CD8-positive, alpha-beta memory T cell (primary cell): ENCODE results near the gene LLCFC1. TPM values are rescaled to one million over a fixed set of nuclear protein-coding genes. Genes with fewer than 3 reads are reported as not detected.
A peak's percentile ranks its signal among the peaks of the same experiment; 100 is the strongest.

Experiments used
- CTCF ChIA-PET: fragments of 350-600 bp; sonication (Branson Sonifier 250); formaldehyde crosslinking; loops from one replicate; lab custom pipeline; 2021; ENCODE audit warnings: antibody characterized with exemption; lab: Charles Lee
- POLR2A ChIA-PET: fragments of 350-600 bp; sonication (Branson Sonifier 250); formaldehyde crosslinking; loops from one replicate; lab custom pipeline; 2021; ENCODE audit warnings: antibody characterized with exemption; lab: Charles Lee
- DNase-seq, 5 donors: peaks; one replicate each; pipeline versions ENCODE4 v3.0.0 to v3.0.0-alpha.2; 2020 to 2022; ENCODE audit warnings: mixed read lengths in 1 of 5
- H3K27ac ChIP-seq: one replicate; pipeline ENCODE4 v1.7.0; 2013; ENCODE audit warnings: low read depth, mild to moderate bottlenecking, low read length, moderate library complexity
- H3K27me3 ChIP-seq: 2 replicates; pipeline ENCODE4 v1.7.0; 2013; ENCODE audit warnings: low read length, mild to moderate bottlenecking; ENCODE audit not compliant: insufficient read depth, poor library complexity, severe bottlenecking
- H3K36me3 ChIP-seq: 2 replicates; pipeline ENCODE4 v1.7.0; 2013; ENCODE audit warnings: mild to moderate bottlenecking, low read length, moderate library complexity; ENCODE audit not compliant: insufficient read depth
- H3K4me1 ChIP-seq: 2 replicates; pipeline ENCODE4 v1.7.0; 2013; ENCODE audit warnings: mild to moderate bottlenecking, low read length, moderate library complexity; ENCODE audit not compliant: insufficient read depth
- H3K4me3 ChIP-seq: 2 replicates; pipeline ENCODE4 v1.7.0; 2013; ENCODE audit warnings: mild to moderate bottlenecking, low read length
- H3K9me3 ChIP-seq: 2 replicates; pipeline ENCODE4 v1.7.0; 2013; ENCODE audit warnings: mild to moderate bottlenecking, low read length
- H3K27ac Mint-ChIP-seq, 8 donors: one replicate each; pipeline ENCODE4 v1.8.0; 2020 to 2021; ENCODE audit warnings: mixed read lengths in 8 of 8, mild to moderate bottlenecking in 6 of 8, inconsistent platforms in 3 of 8, moderate library complexity in 3 of 8
- H3K27me3 Mint-ChIP-seq, 2 donors: one replicate each; pipeline ENCODE4 v1.8.0; 2020 to 2021; ENCODE audit warnings: mixed read lengths in 2 of 2, mild to moderate bottlenecking in 1 of 2, moderate library complexity in 1 of 2
- H3K36me3 Mint-ChIP-seq, 3 donors: one replicate each; pipeline ENCODE4 v1.8.0; 2020 to 2021; ENCODE audit warnings: mixed read lengths in 3 of 3, inconsistent platforms in 1 of 3, mild to moderate bottlenecking in 1 of 3
- H3K4me1 Mint-ChIP-seq, 3 donors: one replicate each; pipeline ENCODE4 v1.8.0; 2020 to 2021; ENCODE audit warnings: mixed read lengths in 3 of 3, inconsistent platforms in 1 of 3, mild to moderate bottlenecking in 1 of 3
- H3K4me3 Mint-ChIP-seq, 7 donors: one replicate each; pipeline ENCODE4 v1.8.0; 2020 to 2021; ENCODE audit warnings: mixed read lengths in 7 of 7, mild to moderate bottlenecking in 6 of 7, moderate library complexity in 4 of 7, inconsistent platforms in 2 of 7
- H3K9me3 Mint-ChIP-seq, 5 donors: one replicate each; pipeline ENCODE4 v1.8.0; 2020 to 2022; ENCODE audit warnings: mixed read lengths in 5 of 5, mild to moderate bottlenecking in 3 of 5, moderate library complexity in 2 of 5, inconsistent platforms in 1 of 5
- polyA plus RNA-seq: library from polyadenylated mRNA; unstranded; fragments of 300-500 nt; fragmentation: Illumina TruSeq; gene quantifications from one replicate; pipeline ENCODE4 v1.2.3, GENCODE V29; 2021
- total RNA-seq, 2 experiments: library from RNA; stranded (reverse); gene quantifications; one replicate each; pipeline ENCODE4 v1.2.3, GENCODE V29; 2021

The LLCFC1 gene
- total and polyA plus RNA-seq, 3 experiments from 2014 or later = not detected

- peaks cover 7 to 28% of the 10 kb centered on the region in 2 donors for H3K27me3 Mint-ChIP-seq
- CTCF ChIA-PET = no interaction called here
- Histone ChIP-seq H3K4me1 (no peaks in the 10 kb centered on the region), H3K4me3 (no peak overlapping the region), H3K27me3 (no peaks in the 10 kb centered on the region), H3K36me3 (no peaks in the 10 kb centered on the region), H3K27ac (peak overlapping the region; percentile 9), H3K9me3 (peaks cover 4% of the 10 kb centered on the region)
- no peak overlapping the region for H3K4me3 Mint-ChIP-seq
- no peak for DNase-seq
- H3K36me3 Mint-ChIP-seq = peaks cover 0 to 2% (median 0%) of the 10 kb centered on the region in 3 donors
- H3K4me1 Mint-ChIP-seq = no peaks in the 10 kb centered on the region
- peak overlapping the region in 1 of 8 donors; percentile 38 for H3K27ac Mint-ChIP-seq
- peaks cover 14 to 23% (median 20%) of the 10 kb centered on the region in 5 donors for H3K9me3 Mint-ChIP-seq
- POLR2A ChIA-PET = no interaction called here
These were observed 15.5 kb downstream of the LLCFC1 start for GRCh38 chr7:142954680-142955268.

GRCh38 chr7:142956951-142957623, 17.8 kb downstream of the LLCFC1 start:
- H3K36me3 ChIP-seq = no peaks in the 10 kb centered on the region
- H3K4me3 ChIP-seq = no peak overlapping the region
- POLR2A ChIA-PET = no interaction called here
- Mint-ChIP-seq H3K4me1 (no peaks in the 10 kb centered on the region), H3K27ac (no peak overlapping the region), H3K36me3 (peaks cover 0 to 2% (median 0%) of the 10 kb centered on the region in 3 donors), H3K27me3 (peaks cover 7 to 35% of the 10 kb centered on the region in 2 donors), H3K9me3 (peaks cover 14 to 23% (median 20%) of the 10 kb centered on the region in 5 donors), H3K4me3 (no peak overlapping the region)
- H3K27me3 ChIP-seq = no peaks in the 10 kb centered on the region
- peak overlapping the region; percentile 38 for H3K27ac ChIP-seq
- DNase-seq = no peak
- no peaks in the 10 kb centered on the region for H3K4me1 ChIP-seq
- CTCF ChIA-PET = no interaction called here
- peaks cover 4% of the 10 kb centered on the region for H3K9me3 ChIP-seq

GRCh38 chr7:142957723-142958122, 18.4 kb downstream of the LLCFC1 start:
- Histone ChIP-seq H3K4me3 (no peak overlapping the region), H3K27me3 (no peaks in the 10 kb centered on the region), H3K9me3 (peaks cover 4% of the 10 kb centered on the region), H3K27ac (peak overlapping the region; percentile 38), H3K36me3 (no peaks in the 10 kb centered on the region), H3K4me1 (no peaks in the 10 kb centered on the region)
- Mint-ChIP-seq H3K27me3 (peaks cover 7 to 35% of the 10 kb centered on the region in 2 donors), H3K27ac (no peak overlapping the region), H3K36me3 (peaks cover 0 to 2% (median 0%) of the 10 kb centered on the region in 3 donors), H3K4me3 (no peak overlapping the region), H3K9me3 (peaks cover 14 to 23% (median 20%) of the 10 kb centered on the region in 5 donors), H3K4me1 (no peaks in the 10 kb centered on the region)
- CTCF ChIA-PET = no interaction called here
- DNase-seq = no peak
- POLR2A ChIA-PET = no interaction called here

- Mint-ChIP-seq H3K4me1 (no peaks in the 10 kb centered on the region), H3K36me3 (peaks cover 0 to 2% (median 0%) of the 10 kb centered on the region in 3 donors), H3K27me3 (peaks cover 9 to 49% of the 10 kb centered on the region in 2 donors), H3K4me3 (no peak overlapping the region), H3K27ac (no peak overlapping the region), H3K9me3 (peaks cover 14 to 18% (median 15%) of the 10 kb centered on the region in 5 donors)
- Histone ChIP-seq H3K27me3 (no peaks in the 10 kb centered on the region), H3K4me3 (no peak overlapping the region), H3K4me1 (no peaks in the 10 kb centered on the region), H3K9me3 (peaks cover 4% of the 10 kb centered on the region), H3K27ac (no peak overlapping the region), H3K36me3 (no peaks in the 10 kb centered on the region)
- DNase-seq = no peak
- ChIA-PET POLR2A (no interaction called here), CTCF (no interaction called here)
These were observed 19.9 kb downstream of the LLCFC1 start for GRCh38 chr7:142959202-142959601.

- H3K9me3 Mint-ChIP-seq = peaks cover 3 to 7% (median 6%) of the 10 kb centered on the region in 5 donors
- Histone ChIP-seq H3K4me3 (no peak overlapping the region), H3K27me3 (no peaks in the 10 kb centered on the region), H3K4me1 (no peaks in the 10 kb centered on the region), H3K9me3 (no peaks in the 10 kb centered on the region), H3K36me3 (no peaks in the 10 kb centered on the region), H3K27ac (peak overlapping the region; percentile 83)
- no peaks in the 10 kb centered on the region for H3K4me1 Mint-ChIP-seq
- peaks cover 12 to 60% of the 10 kb centered on the region in 2 donors for H3K27me3 Mint-ChIP-seq
- ChIA-PET CTCF (no interaction called here), POLR2A (no interaction called here)
- H3K36me3 Mint-ChIP-seq = no peaks in the 10 kb centered on the region
- no peak overlapping the region for H3K4me3 Mint-ChIP-seq
- H3K27ac Mint-ChIP-seq = no peak overlapping the region
- DNase-seq = no peak
These were observed 21.8 kb downstream of the LLCFC1 start for GRCh38 chr7:142960955-142961512.

GRCh38 chr7:142961595-142961972, 22.3 kb downstream of the LLCFC1 start:
- Histone ChIP-seq H3K9me3 (no peaks in the 10 kb centered on the region), H3K27me3 (no peaks in the 10 kb centered on the region), H3K4me1 (no peaks in the 10 kb centered on the region), H3K27ac (peak overlapping the region; percentile 83), H3K4me3 (peak overlapping the region; percentile 29), H3K36me3 (no peaks in the 10 kb centered on the region)
- ChIA-PET POLR2A (no interaction called here), CTCF (no interaction called here)
- Mint-ChIP-seq H3K27ac (no peak overlapping the region), H3K27me3 (peaks cover 12 to 63% of the 10 kb centered on the region in 2 donors), H3K4me1 (no peaks in the 10 kb centered on the region), H3K4me3 (no peak overlapping the region), H3K36me3 (no peaks in the 10 kb centered on the region), H3K9me3 (peaks cover 0 to 2% (median 1%) of the 10 kb centered on the region in 5 donors)
- DNase-seq = no peak

- no peaks in the 10 kb centered on the region for H3K9me3 Mint-ChIP-seq
- H3K27me3 ChIP-seq = no peaks in the 10 kb centered on the region
- POLR2A ChIA-PET = no interaction called here
- H3K27ac Mint-ChIP-seq = no peak within 1 kb of the TSS
- no peaks in the 10 kb centered on the region for H3K36me3 ChIP-seq
- no peaks in the 10 kb centered on the region for H3K36me3 Mint-ChIP-seq
- no peaks in the 10 kb centered on the region for H3K9me3 ChIP-seq
- CTCF ChIA-PET = no interaction called here
- H3K4me1 Mint-ChIP-seq = no peaks in the 10 kb centered on the region
- H3K27ac ChIP-seq = peak within 1 kb of the TSS; percentile 83
- H3K4me1 ChIP-seq = no peaks in the 10 kb centered on the region
- no peak within 1 kb of the TSS for H3K4me3 Mint-ChIP-seq
- peaks cover 15 to 68% of the 10 kb centered on the region in 2 donors for H3K27me3 Mint-ChIP-seq
- no peak for DNase-seq
- H3K4me3 ChIP-seq = peak within 1 kb of the TSS; percentile 29
These were observed 23.0 kb downstream of the LLCFC1 start, which contains the start of gene KEL for GRCh38 chr7:142961973-142962926. Gene KEL, minus strand, starts transcription at chr7:142962363. Its CDS starts 157 bp downstream, at chr7:142962206.
